Measurements from ENCODE around the gene OPHN1. TPM values are rescaled to one million over a fixed set of nuclear protein-coding genes. Genes with fewer than 3 reads are reported as not detected.

The OPHN1 gene
- 2.2 and 3.5 TPM in 2 replicates for total RNA-seq (2012; rRNA removed)

- H3K4me3 ChIP-seq (ENCODE audit: low read length), result peak within 1 kb of the TSS; percentile 82
- peak within 1 kb of the TSS; percentile 90 for H3K9ac ChIP-seq (ENCODE audit: low read depth, low read length)
- no peaks in the 10 kb centered on the region for H3K27me3 ChIP-seq (ENCODE audit: control insufficient read depth, insufficient read depth, low read length)
- no peaks in the 10 kb centered on the region for H3K9me3 ChIP-seq (replicated peaks; ENCODE audit: low read length)
- H3K4me1 ChIP-seq (ENCODE audit: control insufficient read depth, insufficient read depth, low read length), result peaks cover 16% of the 10 kb centered on the region
- H3K36me3 ChIP-seq (ENCODE audit: insufficient read depth, low read length), result peaks cover 3% of the 10 kb centered on the region
- H3K4me2 ChIP-seq (ENCODE audit: low read length), result peak within 1 kb of the TSS; percentile 76
Observed at GRCh38 chrX:68433155-68433980, at the start of gene OPHN1. OPHN1 (minus strand) TSS chrX:68433495; CDS start chrX:68433020, 475 bp downstream.

- no peak overlapping the region for H3K4me3 ChIP-seq (ENCODE audit: low read length)
- H3K27me3 ChIP-seq (ENCODE audit: control insufficient read depth, insufficient read depth, low read length), result peaks cover 9% of the 10 kb centered on the region
Observed at GRCh38 chrX:68480969-68481368, 47.7 kb upstream of the OPHN1 start.

GRCh38 chrX:68464796-68465195, 31.5 kb upstream of the OPHN1 start:
- no peak overlapping the region for H3K9ac ChIP-seq (ENCODE audit: low read depth, low read length)
- no peaks in the 10 kb centered on the region for H3K36me3 ChIP-seq (ENCODE audit: insufficient read depth, low read length)
- H3K4me1 ChIP-seq (ENCODE audit: control insufficient read depth, insufficient read depth, low read length), result peaks cover 10% of the 10 kb centered on the region
- no peak overlapping the region for H3K4me3 ChIP-seq (ENCODE audit: low read length)
- H3K9me3 ChIP-seq (replicated peaks; ENCODE audit: low read length), result no peaks in the 10 kb centered on the region
- H3K4me2 ChIP-seq (ENCODE audit: low read length), result no peak overlapping the region
- H3K27me3 ChIP-seq (ENCODE audit: control insufficient read depth, insufficient read depth, low read length), result no peaks in the 10 kb centered on the region

More at GRCh38 chrX:68480969-68481368, 47.7 kb upstream of the OPHN1 start:
- Histone ChIP-seq H3K4me1 (ENCODE audit: control insufficient read depth, insufficient read depth, low read length) (no peaks in the 10 kb centered on the region), H3K9me3 (replicated peaks; ENCODE audit: low read length) (no peaks in the 10 kb centered on the region), H3K4me2 (ENCODE audit: low read length) (no peak overlapping the region), H3K36me3 (ENCODE audit: insufficient read depth, low read length) (no peaks in the 10 kb centered on the region), H3K9ac (ENCODE audit: low read depth, low read length) (no peak overlapping the region)

GRCh38 chrX:68463880-68464279, 30.6 kb upstream of the OPHN1 start:
- no peak overlapping the region for H3K4me3 ChIP-seq (ENCODE audit: low read length)
- no peaks in the 10 kb centered on the region for H3K27me3 ChIP-seq (ENCODE audit: control insufficient read depth, insufficient read depth, low read length)
- no peak overlapping the region for H3K9ac ChIP-seq (ENCODE audit: low read depth, low read length)

GRCh38 chrX:68462653-68463052, 29.4 kb upstream of the OPHN1 start:
- no peak overlapping the region for H3K4me3 ChIP-seq (ENCODE audit: low read length)
- H3K9me3 ChIP-seq (replicated peaks; ENCODE audit: low read length), result no peaks in the 10 kb centered on the region
- no peak overlapping the region for H3K9ac ChIP-seq (ENCODE audit: low read depth, low read length)
- H3K4me1 ChIP-seq (ENCODE audit: control insufficient read depth, insufficient read depth, low read length), result peaks cover 10% of the 10 kb centered on the region
- no peaks in the 10 kb centered on the region for H3K27me3 ChIP-seq (ENCODE audit: control insufficient read depth, insufficient read depth, low read length)
- no peak overlapping the region for H3K4me2 ChIP-seq (ENCODE audit: low read length)
- H3K36me3 ChIP-seq (ENCODE audit: insufficient read depth, low read length), result no peaks in the 10 kb centered on the region

More at GRCh38 chrX:68463880-68464279, 30.6 kb upstream of the OPHN1 start:
- Histone ChIP-seq H3K4me1 (ENCODE audit: control insufficient read depth, insufficient read depth, low read length) (peaks cover 10% of the 10 kb centered on the region), H3K9me3 (replicated peaks; ENCODE audit: low read length) (no peaks in the 10 kb centered on the region), H3K36me3 (ENCODE audit: insufficient read depth, low read length) (no peaks in the 10 kb centered on the region), H3K4me2 (ENCODE audit: low read length) (no peak overlapping the region)

- H3K9ac ChIP-seq (ENCODE audit: low read depth, low read length), result no peak overlapping the region
- no peak overlapping the region for H3K4me2 ChIP-seq (ENCODE audit: low read length)
- no peaks in the 10 kb centered on the region for H3K9me3 ChIP-seq (replicated peaks; ENCODE audit: low read length)
- H3K27me3 ChIP-seq (ENCODE audit: control insufficient read depth, insufficient read depth, low read length), result no peaks in the 10 kb centered on the region
- H3K36me3 ChIP-seq (ENCODE audit: insufficient read depth, low read length), result no peaks in the 10 kb centered on the region
- peaks cover 10% of the 10 kb centered on the region for H3K4me1 ChIP-seq (ENCODE audit: control insufficient read depth, insufficient read depth, low read length)
- no peak overlapping the region for H3K4me3 ChIP-seq (ENCODE audit: low read length)
Observed at GRCh38 chrX:68462197-68462596, 28.9 kb upstream of the OPHN1 start.

GRCh38 chrX:68461576-68461975, 28.3 kb upstream of the OPHN1 start:
- Histone ChIP-seq H3K36me3 (ENCODE audit: insufficient read depth, low read length) (no peaks in the 10 kb centered on the region), H3K9ac (ENCODE audit: low read depth, low read length) (no peak overlapping the region), H3K27me3 (ENCODE audit: control insufficient read depth, insufficient read depth, low read length) (no peaks in the 10 kb centered on the region), H3K4me2 (ENCODE audit: low read length) (no peak overlapping the region), H3K4me3 (ENCODE audit: low read length) (no peak overlapping the region), H3K9me3 (replicated peaks; ENCODE audit: low read length) (no peaks in the 10 kb centered on the region), H3K4me1 (ENCODE audit: control insufficient read depth, insufficient read depth, low read length) (peaks cover 10% of the 10 kb centered on the region)

GRCh38 chrX:68461093-68461492, 27.8 kb upstream of the OPHN1 start:
- H3K9me3 ChIP-seq (replicated peaks; ENCODE audit: low read length), result no peaks in the 10 kb centered on the region
- no peaks in the 10 kb centered on the region for H3K27me3 ChIP-seq (ENCODE audit: control insufficient read depth, insufficient read depth, low read length)
- H3K4me3 ChIP-seq (ENCODE audit: low read length), result no peak overlapping the region
- H3K36me3 ChIP-seq (ENCODE audit: insufficient read depth, low read length), result no peaks in the 10 kb centered on the region
- peaks cover 10% of the 10 kb centered on the region for H3K4me1 ChIP-seq (ENCODE audit: control insufficient read depth, insufficient read depth, low read length)
- no peak overlapping the region for H3K9ac ChIP-seq (ENCODE audit: low read depth, low read length)
- H3K4me2 ChIP-seq (ENCODE audit: low read length), result peak overlapping the region; percentile 20

GRCh38 chrX:68455151-68455510, 21.8 kb upstream of the OPHN1 start:
- no peak overlapping the region for H3K9ac ChIP-seq (ENCODE audit: low read depth, low read length)
- no peaks in the 10 kb centered on the region for H3K36me3 ChIP-seq (ENCODE audit: insufficient read depth, low read length)
- H3K4me2 ChIP-seq (ENCODE audit: low read length), result no peak overlapping the region
- H3K4me3 ChIP-seq (ENCODE audit: low read length), result no peak overlapping the region
- H3K4me1 ChIP-seq (ENCODE audit: control insufficient read depth, insufficient read depth, low read length), result no peaks in the 10 kb centered on the region
- no peaks in the 10 kb centered on the region for H3K27me3 ChIP-seq (ENCODE audit: control insufficient read depth, insufficient read depth, low read length)
- no peaks in the 10 kb centered on the region for H3K9me3 ChIP-seq (replicated peaks; ENCODE audit: low read length)

GRCh38 chrX:68454476-68455150, 21.3 kb upstream of the OPHN1 start:
- no peaks in the 10 kb centered on the region for H3K4me1 ChIP-seq (ENCODE audit: control insufficient read depth, insufficient read depth, low read length)
- H3K4me3 ChIP-seq (ENCODE audit: low read length), result no peak overlapping the region
- H3K9ac ChIP-seq (ENCODE audit: low read depth, low read length), result no peak overlapping the region
- no peaks in the 10 kb centered on the region for H3K36me3 ChIP-seq (ENCODE audit: insufficient read depth, low read length)
- H3K9me3 ChIP-seq (replicated peaks; ENCODE audit: low read length), result no peaks in the 10 kb centered on the region
- no peaks in the 10 kb centered on the region for H3K27me3 ChIP-seq (ENCODE audit: control insufficient read depth, insufficient read depth, low read length)
- no peak overlapping the region for H3K4me2 ChIP-seq (ENCODE audit: low read length)

- Histone ChIP-seq H3K27me3 (ENCODE audit: control insufficient read depth, insufficient read depth, low read length) (no peaks in the 10 kb centered on the region), H3K4me1 (ENCODE audit: control insufficient read depth, insufficient read depth, low read length) (no peaks in the 10 kb centered on the region), H3K9ac (ENCODE audit: low read depth, low read length) (no peak overlapping the region), H3K36me3 (ENCODE audit: insufficient read depth, low read length) (no peaks in the 10 kb centered on the region), H3K4me2 (ENCODE audit: low read length) (no peak overlapping the region), H3K4me3 (ENCODE audit: low read length) (no peak overlapping the region), H3K9me3 (replicated peaks; ENCODE audit: low read length) (no peaks in the 10 kb centered on the region)
Observed at GRCh38 chrX:68451720-68452119, 18.4 kb upstream of the OPHN1 start.
